Lower lobe of right lung (tissue), 2 donors: Measurements from ENCODE around the gene NCEH1. TPM values are rescaled to one million over a fixed set of nuclear protein-coding genes. Genes with fewer than 3 reads are reported as not detected.
"Not testable (repeated sequence)": the region's sequence is repeated elsewhere in the genome, so short reads cannot be mapped to it uniquely, and the experiment has no call there.

Source experiments
- ATAC-seq, 2 donors: fragments of 200-7000 bp; cut with Tn5 transposase; one replicate each; pipeline ENCODE4 v1.9.1; 2020 to 2022; ENCODE audit warnings: mild to moderate bottlenecking in 2 of 2, moderate library complexity in 2 of 2
- DNase-seq: peaks from one replicate; pipeline ENCODE4 v3.0.0-alpha.2; 2020
- H3K27ac ChIP-seq: fragments of 200-600 bp; one replicate; pipeline ENCODE4 v1.8.0; 2022
- H3K27me3 ChIP-seq: fragments of 200-600 bp; one replicate; pipeline ENCODE4 v1.8.0; 2022; ENCODE audit warnings: low read depth
- H3K36me3 ChIP-seq: fragments of 200-600 bp; one replicate; pipeline ENCODE4 v1.8.0; 2022; ENCODE audit warnings: mild to moderate bottlenecking
- H3K4me1 ChIP-seq: fragments of 200-600 bp; one replicate; pipeline ENCODE4 v1.8.0; 2022
- H3K4me3 ChIP-seq: fragments of 200-600 bp; one replicate; pipeline ENCODE4 v1.8.0; 2022; ENCODE audit warnings: mild to moderate bottlenecking
- H3K9me3 ChIP-seq: fragments of 200-600 bp; one replicate; pipeline ENCODE4 v1.8.0; 2022
- CTCF ChIP-seq: fragments of 200-600 bp; IDR thresholded peaks from one replicate; pipeline ENCODE4 v1.8.0; 2022; ENCODE audit warnings: antibody characterized with exemption, mild to moderate bottlenecking
- intact Hi-C: fragments of 100-400 bp; cut with DNase I; formaldehyde crosslinking; loops from one replicate; pipeline ENCODE4 v1.11.0; 2022
- total RNA-seq: library from RNA; stranded (reverse); fragmentation: NEBNext Ultra II Directional; extraction: Animal tissue kit (Norgen Biotek cat#: 25700); gene quantifications from one replicate; pipeline ENCODE4 v1.2.1, GENCODE V29; 2021
- donor health status: DM: no; HTN: yes; CAD: no; lungs with severe emphysema.

Gene NCEH1
- total RNA-seq, 1 donor from 2014 or later, result 97.7 TPM

GRCh38 chr3:172735014-172735413 lies 24.1 kb upstream of the NCEH1 start:
- intact Hi-C loops, result no loop called here
- no peak for DNase-seq
- ATAC-seq, result no peak

GRCh38 chr3:172726380-172726779 lies 15.5 kb upstream of the NCEH1 start:
- H3K27me3 ChIP-seq, result no peaks in the 10 kb centered on the region
- no peak overlapping the region for H3K4me3 ChIP-seq
- H3K4me1 ChIP-seq, result no peaks in the 10 kb centered on the region
- H3K27ac ChIP-seq, result no peak overlapping the region
- TF ChIP-seq CTCF, result no peak
- no peak for DNase-seq
- no peaks in the 10 kb centered on the region for H3K9me3 ChIP-seq
- intact Hi-C loops, result no loop called here
- no peak for ATAC-seq
- H3K36me3 ChIP-seq, result no peaks in the 10 kb centered on the region

More at GRCh38 chr3:172735014-172735413, 24.1 kb upstream of the NCEH1 start:
- TF ChIP-seq CTCF, result no peak
- Histone ChIP-seq H3K27me3 (no peaks in the 10 kb centered on the region), H3K4me3 (no peak overlapping the region), H3K36me3 (no peaks in the 10 kb centered on the region), H3K4me1 (no peaks in the 10 kb centered on the region), H3K9me3 (no peaks in the 10 kb centered on the region), H3K27ac (no peak overlapping the region)

- H3K27ac ChIP-seq, H3K4me1 ChIP-seq, DNase-seq, H3K4me3 ChIP-seq, H3K36me3 ChIP-seq, intact Hi-C loops, H3K27me3 ChIP-seq, ATAC-seq, H3K9me3 ChIP-seq: not testable (repeated sequence)
Observed at GRCh38 chr3:172722536-172723040, 11.7 kb upstream of the NCEH1 start.

- Histone ChIP-seq H3K27me3 (no peaks in the 10 kb centered on the region), H3K4me3 (no peak overlapping the region), H3K4me1 (no peaks in the 10 kb centered on the region), H3K9me3 (no peaks in the 10 kb centered on the region), H3K36me3 (no peaks in the 10 kb centered on the region), H3K27ac (no peak overlapping the region)
- intact Hi-C loops, result no loop called here
- ATAC-seq (peak; percentile 56 to 59), DNase-seq (no peak)
- no peak for TF ChIP-seq CTCF
Observed at GRCh38 chr3:172717493-172718088, 6.7 kb upstream of the NCEH1 start.

- peak; percentile 75 for DNase-seq
- Histone ChIP-seq H3K4me3 (no peak overlapping the region), H3K4me1 (peaks cover 6% of the 10 kb centered on the region), H3K27me3 (no peaks in the 10 kb centered on the region), H3K9me3 (no peaks in the 10 kb centered on the region), H3K36me3 (no peaks in the 10 kb centered on the region), H3K27ac (no peak overlapping the region)
- ATAC-seq, result peak; percentile 79 to 92
- intact Hi-C loops, result no loop called here
- no peak for TF ChIP-seq CTCF
Observed at GRCh38 chr3:172716476-172716875, 5.6 kb upstream of the NCEH1 start.

- Histone ChIP-seq H3K36me3 (no peaks in the 10 kb centered on the region), H3K27me3 (no peaks in the 10 kb centered on the region), H3K4me1 (peaks cover 25% of the 10 kb centered on the region), H3K4me3 (no peak overlapping the region), H3K9me3 (no peaks in the 10 kb centered on the region), H3K27ac (no peak overlapping the region)
- DNase-seq (no peak), ATAC-seq (no peak)
- intact Hi-C loops, result no loop called here
- TF ChIP-seq CTCF, result no peak
Observed at GRCh38 chr3:172713316-172713715, 2.4 kb upstream of the NCEH1 start.
